ENCODE data around the gene PDGFB.

The PDGFB gene

DNA sequence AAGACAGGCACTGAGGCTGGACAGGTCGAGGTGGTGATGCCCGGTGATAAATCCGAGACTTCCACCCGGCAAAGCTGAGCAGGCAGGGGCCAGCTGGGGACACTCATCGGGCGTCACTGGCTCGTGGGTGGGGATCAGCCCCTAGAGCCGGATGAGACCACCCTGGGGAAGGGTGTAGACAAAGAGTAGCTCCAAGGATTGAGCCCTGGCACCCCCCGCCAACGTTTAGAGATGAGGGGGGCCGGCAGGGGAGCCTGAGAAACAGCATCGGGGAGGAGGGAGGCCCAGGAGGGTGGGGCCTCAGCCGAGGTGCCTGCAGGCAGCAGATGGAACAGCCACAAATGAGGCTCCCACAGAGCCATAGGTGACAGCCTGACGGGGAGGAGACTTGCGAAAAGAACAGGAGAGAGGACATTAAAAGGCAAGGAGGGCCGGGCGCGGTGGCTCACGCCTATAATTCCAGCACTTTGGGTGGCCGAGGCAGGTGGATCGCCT lies 64.9 kb downstream of the PDGFB start:
- H2BK15ac ChIP-seq (ENCODE audit: low read depth, poor library complexity, severe bottlenecking): peak overlapping the region; percentile 70
- no peak overlapping the region for H3K9ac ChIP-seq (ENCODE audit: low read length)
- H3K14ac ChIP-seq (ENCODE audit: low read length in 2 of 2): no peak overlapping the region
- H3K36me3 ChIP-seq (ENCODE audit: control insufficient read depth in 1 of 2, insufficient read depth in 2 of 2, low read depth in 1 of 2, low read length in 2 of 2): no peaks in the 10 kb centered on the region
- H3K27ac ChIP-seq (ENCODE audit: low read length, poor library complexity, severe bottlenecking): no peak overlapping the region
- H2AK5ac ChIP-seq (ENCODE audit: low read length, severe bottlenecking): peak overlapping the region; percentile 74
- H3K4me2 ChIP-seq (ENCODE audit: low read length, poor library complexity, severe bottlenecking): no peak overlapping the region
- no peak overlapping the region for H3K4me3 ChIP-seq (ENCODE audit: insufficient read depth in 1 of 2, low read depth in 1 of 2, low read length in 2 of 2)
- no peak overlapping the region for H2BK5ac ChIP-seq (ENCODE audit: low read depth, low read length, poor library complexity, severe bottlenecking)
- 77% methylated on average over 21 of the region's 21 CpGs for WGBS
- H2AFZ ChIP-seq (ENCODE audit: low read depth, low read length): no peak overlapping the region
- peaks cover 8% of the 10 kb centered on the region for H3K9me3 ChIP-seq (ENCODE audit: control insufficient read depth, low read length)
- no peak overlapping the region for H3K23ac ChIP-seq (ENCODE audit: low read length in 2 of 2)
- H3K27me3 ChIP-seq (ENCODE audit: control insufficient read depth in 1 of 2, insufficient read depth in 1 of 2, low read length in 2 of 2): no peaks in the 10 kb centered on the region
- H2BK12ac ChIP-seq (ENCODE audit: low read length in 2 of 2): peak overlapping the region; percentile 14 to 78
- H3K18ac ChIP-seq (ENCODE audit: low read depth in 1 of 2, low read length in 2 of 2): no peak overlapping the region
- peak overlapping the region in 1 of 2 experiments; percentile 17 for H3K4ac ChIP-seq (ENCODE audit: low read depth in 1 of 2, low read length in 2 of 2)
- H4K8ac ChIP-seq (ENCODE audit: low read length): peak overlapping the region; percentile 53
- H3K4me1 ChIP-seq (ENCODE audit: control insufficient read depth, insufficient read depth, low read depth, low read length): peaks cover 37% of the 10 kb centered on the region
- no peak overlapping the region for H2BK120ac ChIP-seq (ENCODE audit: low read depth, low read length)
- DNase-seq: no peak
- no peaks in the 10 kb centered on the region for H3K79me1 ChIP-seq (replicated peaks; ENCODE audit: low read length, poor library complexity, severe bottlenecking)
- peak overlapping the region; percentile 34 for H4K91ac ChIP-seq (ENCODE audit: low read length)

DNA sequence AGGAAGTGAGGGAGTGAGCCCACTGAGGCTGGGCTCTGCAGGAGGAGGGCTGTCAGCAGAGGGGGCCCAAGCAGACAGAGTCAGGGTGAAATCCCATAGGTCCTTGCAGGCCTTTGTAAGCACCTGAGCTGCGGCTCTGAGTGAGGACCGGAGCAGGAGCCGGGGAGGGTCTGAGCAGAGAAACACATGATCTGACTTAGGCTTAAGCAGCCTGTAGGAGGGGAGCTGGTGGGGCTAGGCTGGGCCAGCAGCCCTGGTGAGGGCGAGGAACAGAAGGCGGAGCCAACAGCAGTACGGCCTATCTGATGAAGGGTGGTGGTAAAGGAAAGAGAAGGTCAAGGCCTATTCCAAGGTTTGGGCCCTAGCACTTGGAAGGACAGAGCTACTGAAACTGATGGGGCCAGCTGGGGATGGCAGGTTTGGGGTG lies 65.4 kb downstream of the PDGFB start:
- Histone ChIP-seq H4K8ac (ENCODE audit: low read length) (peak overlapping the region; percentile 53), H2BK120ac (ENCODE audit: low read depth, low read length) (no peak overlapping the region), H3K9me3 (ENCODE audit: control insufficient read depth, low read length) (peaks cover 8% of the 10 kb centered on the region), H2BK5ac (ENCODE audit: low read depth, low read length, poor library complexity, severe bottlenecking) (no peak overlapping the region), H3K27me3 (ENCODE audit: control insufficient read depth in 1 of 2, insufficient read depth in 1 of 2, low read length in 2 of 2) (no peaks in the 10 kb centered on the region), H2AFZ (ENCODE audit: low read depth, low read length) (no peak overlapping the region), H3K79me1 (replicated peaks; ENCODE audit: low read length, poor library complexity, severe bottlenecking) (no peaks in the 10 kb centered on the region), H3K36me3 (ENCODE audit: control insufficient read depth in 1 of 2, insufficient read depth in 2 of 2, low read depth in 1 of 2, low read length in 2 of 2) (no peaks in the 10 kb centered on the region), H3K4ac (ENCODE audit: low read depth in 1 of 2, low read length in 2 of 2) (peak overlapping the region in 1 of 2 experiments; percentile 17), H3K18ac (ENCODE audit: low read depth in 1 of 2, low read length in 2 of 2) (no peak overlapping the region), H3K9ac (ENCODE audit: low read length) (no peak overlapping the region), H2BK15ac (ENCODE audit: low read depth, poor library complexity, severe bottlenecking) (no peak overlapping the region), H2BK12ac (ENCODE audit: low read length in 2 of 2) (peak overlapping the region; percentile 14 to 78), H3K4me1 (ENCODE audit: control insufficient read depth, insufficient read depth, low read depth, low read length) (peaks cover 36% of the 10 kb centered on the region), H3K4me2 (ENCODE audit: low read length, poor library complexity, severe bottlenecking) (no peak overlapping the region), H2AK5ac (ENCODE audit: low read length, severe bottlenecking) (peak overlapping the region; percentile 74), H3K4me3 (ENCODE audit: insufficient read depth in 1 of 2, low read depth in 1 of 2, low read length in 2 of 2) (no peak overlapping the region), H3K23ac (ENCODE audit: low read length in 2 of 2) (no peak overlapping the region), H4K91ac (ENCODE audit: low read length) (peak overlapping the region; percentile 34), H3K27ac (ENCODE audit: low read length, poor library complexity, severe bottlenecking) (no peak overlapping the region), H3K14ac (ENCODE audit: low read length in 2 of 2) (no peak overlapping the region)
- 82% methylated on average over 6 of the region's 6 CpGs for WGBS
- no peak for DNase-seq

DNA sequence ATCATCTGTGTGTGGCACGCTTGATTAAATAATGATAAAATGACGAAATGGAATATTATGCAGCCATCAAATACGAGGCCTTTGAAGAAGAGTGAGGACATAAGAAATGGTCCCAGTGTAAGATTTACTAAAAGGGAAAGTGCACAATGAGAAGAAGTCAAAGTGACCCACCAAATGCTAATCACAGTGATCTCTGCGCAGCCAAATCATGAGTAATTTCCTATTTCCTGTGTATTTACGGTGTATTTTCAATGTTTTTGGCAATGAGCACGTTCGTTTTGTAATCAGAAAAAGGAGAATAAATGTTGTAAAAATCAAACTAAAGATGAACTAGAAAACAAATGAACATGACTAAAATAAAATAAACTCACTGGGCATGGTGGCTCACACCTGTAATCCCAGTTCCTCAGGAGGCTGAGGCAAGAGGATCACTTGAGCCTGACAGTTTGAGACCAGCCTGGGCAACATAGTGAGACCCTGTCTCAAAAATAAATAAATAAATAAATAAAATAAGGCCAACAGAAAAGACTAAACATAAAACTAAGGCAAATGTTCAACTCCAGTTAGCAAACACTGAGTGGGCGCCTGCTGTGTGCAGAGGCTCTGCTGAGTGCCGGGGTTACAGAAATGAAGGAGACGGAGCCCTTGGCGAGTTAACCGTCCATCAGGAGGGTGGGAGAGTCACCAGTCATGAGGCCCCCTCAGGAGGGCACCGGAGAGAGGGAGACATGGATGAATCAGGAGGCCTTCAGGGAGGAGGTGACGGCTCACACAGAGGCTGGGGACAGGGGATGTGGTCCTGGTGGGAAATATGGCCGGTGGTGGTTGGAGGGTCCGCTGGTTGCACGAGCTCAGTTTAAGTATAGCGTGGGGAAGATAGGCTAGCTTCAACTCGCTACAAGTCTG lies 66.3 kb downstream of the PDGFB start:
- Histone ChIP-seq H3K79me1 (replicated peaks; ENCODE audit: low read length, poor library complexity, severe bottlenecking) (no peaks in the 10 kb centered on the region), H3K23ac (ENCODE audit: low read length in 2 of 2) (no peak overlapping the region), H2BK15ac (ENCODE audit: low read depth, poor library complexity, severe bottlenecking) (peak overlapping the region; percentile 33), H3K27ac (ENCODE audit: low read length, poor library complexity, severe bottlenecking) (no peak overlapping the region), H3K4me2 (ENCODE audit: low read length, poor library complexity, severe bottlenecking) (no peak overlapping the region), H2BK12ac (ENCODE audit: low read length in 2 of 2) (peak overlapping the region in 1 of 2 experiments; percentile 87), H3K4me3 (ENCODE audit: insufficient read depth in 1 of 2, low read depth in 1 of 2, low read length in 2 of 2) (no peak overlapping the region), H2AFZ (ENCODE audit: low read depth, low read length) (no peak overlapping the region), H3K4ac (ENCODE audit: low read depth in 1 of 2, low read length in 2 of 2) (peak overlapping the region in 1 of 2 experiments; percentile 28), H2BK5ac (ENCODE audit: low read depth, low read length, poor library complexity, severe bottlenecking) (no peak overlapping the region), H4K8ac (ENCODE audit: low read length) (no peak overlapping the region), H3K9me3 (ENCODE audit: control insufficient read depth, low read length) (peaks cover 8% of the 10 kb centered on the region), H3K27me3 (ENCODE audit: control insufficient read depth in 1 of 2, insufficient read depth in 1 of 2, low read length in 2 of 2) (no peaks in the 10 kb centered on the region), H3K36me3 (ENCODE audit: control insufficient read depth in 1 of 2, insufficient read depth in 2 of 2, low read depth in 1 of 2, low read length in 2 of 2) (no peaks in the 10 kb centered on the region), H4K91ac (ENCODE audit: low read length) (peak overlapping the region; percentile 64), H3K18ac (ENCODE audit: low read depth in 1 of 2, low read length in 2 of 2) (peak overlapping the region in 1 of 2 experiments; percentile 37), H3K4me1 (ENCODE audit: control insufficient read depth, insufficient read depth, low read depth, low read length) (peaks cover 41% of the 10 kb centered on the region), H2AK5ac (ENCODE audit: low read length, severe bottlenecking) (peak overlapping the region; percentile 100), H3K14ac (ENCODE audit: low read length in 2 of 2) (no peak overlapping the region), H3K9ac (ENCODE audit: low read length) (no peak overlapping the region), H2BK120ac (ENCODE audit: low read depth, low read length) (peak overlapping the region; percentile 93)
- peak; percentile 41 for DNase-seq
- WGBS: 84% methylated on average over 17 of the region's 19 CpGs

- Histone ChIP-seq H3K4me2 (ENCODE audit: low read length, poor library complexity, severe bottlenecking) (no peak overlapping the region), H3K79me1 (replicated peaks; ENCODE audit: low read length, poor library complexity, severe bottlenecking) (no peaks in the 10 kb centered on the region), H2AFZ (ENCODE audit: low read depth, low read length) (no peak overlapping the region), H4K91ac (ENCODE audit: low read length) (peak overlapping the region; percentile 36), H3K14ac (ENCODE audit: low read length in 2 of 2) (no peak overlapping the region), H2AK5ac (ENCODE audit: low read length, severe bottlenecking) (peak overlapping the region; percentile 100), H3K4me3 (ENCODE audit: insufficient read depth in 1 of 2, low read depth in 1 of 2, low read length in 2 of 2) (no peak overlapping the region), H3K9me3 (ENCODE audit: control insufficient read depth, low read length) (peaks cover 8% of the 10 kb centered on the region), H3K23ac (ENCODE audit: low read length in 2 of 2) (no peak overlapping the region), H2BK12ac (ENCODE audit: low read length in 2 of 2) (peak overlapping the region; percentile 87 to 95), H2BK15ac (ENCODE audit: low read depth, poor library complexity, severe bottlenecking) (peak overlapping the region; percentile 73), H2BK120ac (ENCODE audit: low read depth, low read length) (peak overlapping the region; percentile 93), H2BK5ac (ENCODE audit: low read depth, low read length, poor library complexity, severe bottlenecking) (no peak overlapping the region), H4K8ac (ENCODE audit: low read length) (peak overlapping the region; percentile 66), H3K36me3 (ENCODE audit: control insufficient read depth in 1 of 2, insufficient read depth in 2 of 2, low read depth in 1 of 2, low read length in 2 of 2) (no peaks in the 10 kb centered on the region), H3K27ac (ENCODE audit: low read length, poor library complexity, severe bottlenecking) (no peak overlapping the region), H3K18ac (ENCODE audit: low read depth in 1 of 2, low read length in 2 of 2) (peak overlapping the region; percentile 16 to 90), H3K4me1 (ENCODE audit: control insufficient read depth, insufficient read depth, low read depth, low read length) (peaks cover 47% of the 10 kb centered on the region), H3K27me3 (ENCODE audit: control insufficient read depth in 1 of 2, insufficient read depth in 1 of 2, low read length in 2 of 2) (no peaks in the 10 kb centered on the region), H3K4ac (ENCODE audit: low read depth in 1 of 2, low read length in 2 of 2) (peak overlapping the region; percentile 30 to 93), H3K9ac (ENCODE audit: low read length) (no peak overlapping the region)
- no peak for DNase-seq
- 79% methylated on average over 9 of the region's 9 CpGs for WGBS
Observed at GRCh38 chr22:39177791-39178190, 67.0 kb downstream of the PDGFB start.

Measured in mesenchymal stem cell (in vitro differentiated cells and primary cell).